ENCODE data around the gene DNASE1L2. TPM values are rescaled to one million over a fixed set of nuclear protein-coding genes. Genes with fewer than 3 reads are reported as not detected.

The DNASE1L2 gene
- total and polyA plus RNA-seq, 10 of the 15 experiments (the other 5 are each of a cell fraction or from before 2014, with no cell fraction given) = 0.06 to 1.5 (median 0.29) TPM

DNA sequence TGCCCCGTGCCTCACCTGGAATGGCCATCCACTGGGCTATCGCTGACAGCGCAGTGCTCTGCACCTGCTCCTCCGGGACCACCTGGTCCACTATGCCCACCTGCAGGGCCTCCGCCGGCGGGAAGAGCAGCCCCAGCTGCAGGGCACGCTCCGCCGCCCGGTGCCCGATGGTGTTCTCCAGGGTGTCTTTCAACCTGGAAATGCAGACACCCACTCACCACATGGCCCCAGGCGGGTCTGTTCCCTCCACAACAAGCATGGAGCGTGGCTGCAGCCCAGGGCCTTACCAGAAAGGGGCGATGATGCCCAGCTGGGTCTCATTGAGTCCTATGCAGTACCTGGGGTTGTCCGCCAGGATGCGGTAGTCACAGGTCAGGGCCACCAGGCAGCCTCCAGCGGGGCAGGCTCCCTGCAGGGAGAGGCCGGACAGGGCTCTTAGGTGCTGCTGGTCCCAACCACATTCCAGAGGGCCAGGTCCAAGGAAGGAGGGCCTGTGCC lies 6.8 kb downstream of the DNASE1L2 start:
- no peaks in the 10 kb centered on the region for H4K20me1 ChIP-seq (ENCODE audit: control insufficient read depth, insufficient read depth)
- no peak overlapping the region for H3K4me3 ChIP-seq
- in situ Hi-C loops (cut with MboI) = no loop called here
- FAIRE-seq = no peak
- no peak overlapping the region for H3K9ac ChIP-seq (ENCODE audit: control insufficient read depth, insufficient read depth, low read length)
- H3K27me3 ChIP-seq (replicated peaks in 1 of 2; ENCODE audit: control insufficient read depth in 2 of 2, insufficient read depth in 2 of 2, low read length in 1 of 2) = no peaks in the 10 kb centered on the region
- no peak overlapping the region for H2AFZ ChIP-seq (ENCODE audit: control insufficient read depth, low read depth, low read length)
- no peaks in the 10 kb centered on the region for H3K4me1 ChIP-seq (ENCODE audit: control insufficient read depth, insufficient read depth, low read length)
- DNase-seq (ENCODE audit: low read depth, low spot score) = no peak
- intact Hi-C loops (cut with micrococcal nuclease; ENCODE audit: unreplicated experiment) = no loop called here
- BruUV-seq (replicated peaks) = no TSS peak
- ChIA-PET POLR2A (no interaction called here), RAD21 (ENCODE audit: unreplicated experiment) (interaction anchor here (1.0 kb wide), 1 partner anchor 118 kb away, joined by 3 read pairs; no protein-coding TSS in a partner anchor), CTCF (no interaction called here), SMC1A (ENCODE audit: uncharacterized antibody, unreplicated experiment) (no interaction called here)
- WGBS (ENCODE audit: insufficient coverage, insufficient replicate concordance, low lambda C conversion rate, missing lambda C conversion rate) = 94% methylated on average over 19 of the region's 19 CpGs
- H3K4me2 ChIP-seq (ENCODE audit: control insufficient read depth, insufficient read depth) = no peak overlapping the region
- H3K27ac ChIP-seq (ENCODE audit: control insufficient read depth, insufficient read depth) = no peak overlapping the region
- TF ChIP-seq, protein P1, sequence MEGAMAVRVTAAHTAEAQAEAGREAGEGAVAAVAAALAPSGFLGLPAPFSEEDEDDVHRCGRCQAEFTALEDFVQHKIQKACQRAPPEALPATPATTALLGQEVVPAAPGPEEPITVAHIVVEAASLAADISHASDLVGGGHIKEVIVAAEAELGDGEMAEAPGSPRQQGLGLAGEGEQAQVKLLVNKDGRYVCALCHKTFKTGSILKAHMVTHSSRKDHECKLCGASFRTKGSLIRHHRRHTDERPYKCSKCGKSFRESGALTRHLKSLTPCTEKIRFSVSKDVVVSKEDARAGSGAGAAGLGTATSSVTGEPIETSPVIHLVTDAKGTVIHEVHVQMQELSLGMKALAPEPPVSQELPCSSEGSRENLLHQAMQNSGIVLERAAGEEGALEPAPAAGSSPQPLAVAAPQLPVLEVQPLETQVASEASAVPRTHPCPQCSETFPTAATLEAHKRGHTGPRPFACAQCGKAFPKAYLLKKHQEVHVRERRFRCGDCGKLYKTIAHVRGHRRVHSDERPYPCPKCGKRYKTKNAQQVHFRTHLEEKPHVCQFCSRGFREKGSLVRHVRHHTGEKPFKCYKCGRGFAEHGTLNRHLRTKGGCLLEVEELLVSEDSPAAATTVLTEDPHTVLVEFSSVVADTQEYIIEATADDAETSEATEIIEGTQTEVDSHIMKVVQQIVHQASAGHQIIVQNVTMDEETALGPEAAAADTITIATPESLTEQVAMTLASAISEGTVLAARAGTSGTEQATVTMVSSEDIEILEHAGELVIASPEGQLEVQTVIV (IDR thresholded peaks at IDR 0.05; ENCODE audit: borderline replicate concordance, partially characterized antibody) = no peak
- no peak for TF ChIP-seq RAD51 (IDR thresholded peaks at IDR 0.05)
- TF ChIP-seq CBFB (IDR thresholded peaks at IDR 0.05; ENCODE audit: low read depth) = no peak
- no peak for TF ChIP-seq MYC (IDR thresholded peaks at IDR 0.05; ENCODE audit: insufficient read depth, insufficient read length, insufficient replicate concordance, low read length, severe bottlenecking)
- no peak for TF ChIP-seq TAF1 (IDR thresholded peaks at IDR 0.05; ENCODE audit: borderline replicate concordance, low read depth, low read length)
- no peak for TF ChIP-seq POLR2AphosphoS2 (IDR thresholded peaks at IDR 0.05; ENCODE audit: low read depth, low read length)
- TF ChIP-seq, protein P2, sequence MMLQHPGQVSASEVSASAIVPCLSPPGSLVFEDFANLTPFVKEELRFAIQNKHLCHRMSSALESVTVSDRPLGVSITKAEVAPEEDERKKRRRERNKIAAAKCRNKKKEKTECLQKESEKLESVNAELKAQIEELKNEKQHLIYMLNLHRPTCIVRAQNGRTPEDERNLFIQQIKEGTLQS (IDR thresholded peaks at IDR 0.05; ENCODE audit: borderline replicate concordance, extremely low read depth, low read depth, low read length) = no peak
- TF ChIP-seq BCL11A (IDR thresholded peaks at IDR 0.05; ENCODE audit: low read depth, low read length) = no peak
- TF ChIP-seq GATAD2B (conservative IDR thresholded peaks at IDR 0.05; ENCODE audit: low read depth) = no peak
- no peak for TF ChIP-seq CBX3 (IDR thresholded peaks at IDR 0.05; ENCODE audit: borderline replicate concordance, low read depth)
- TF ChIP-seq, protein P3, sequence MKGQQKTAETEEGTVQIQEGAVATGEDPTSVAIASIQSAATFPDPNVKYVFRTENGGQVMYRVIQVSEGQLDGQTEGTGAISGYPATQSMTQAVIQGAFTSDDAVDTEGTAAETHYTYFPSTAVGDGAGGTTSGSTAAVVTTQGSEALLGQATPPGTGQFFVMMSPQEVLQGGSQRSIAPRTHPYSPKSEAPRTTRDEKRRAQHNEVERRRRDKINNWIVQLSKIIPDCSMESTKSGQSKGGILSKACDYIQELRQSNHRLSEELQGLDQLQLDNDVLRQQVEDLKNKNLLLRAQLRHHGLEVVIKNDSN (IDR thresholded peaks at IDR 0.05; ENCODE audit: borderline replicate concordance, extremely low read length, insufficient read depth, low read depth, low read length) = no peak
- TF ChIP-seq POU2F2 (IDR thresholded peaks at IDR 0.05; ENCODE audit: borderline replicate concordance, low read depth, low read length) = no peak
- no peak for TF ChIP-seq SMAD1 (IDR thresholded peaks at IDR 0.05; ENCODE audit: low read depth, partially characterized antibody)
- TF ChIP-seq TCF12 (IDR thresholded peaks at IDR 0.05; ENCODE audit: low read depth, low read length) = no peak
- TF ChIP-seq RB1 (IDR thresholded peaks at IDR 0.05; ENCODE audit: borderline replicate concordance) = no peak
- TF ChIP-seq MEF2A (IDR thresholded peaks at IDR 0.05; ENCODE audit: insufficient read depth, low read depth, low read length) = no peak
- TF ChIP-seq, protein P4, sequence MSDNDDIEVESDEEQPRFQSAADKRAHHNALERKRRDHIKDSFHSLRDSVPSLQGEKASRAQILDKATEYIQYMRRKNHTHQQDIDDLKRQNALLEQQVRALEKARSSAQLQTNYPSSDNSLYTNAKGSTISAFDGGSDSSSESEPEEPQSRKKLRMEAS (IDR thresholded peaks at IDR 0.05; ENCODE audit: low read depth, low read length) = no peak
- TF ChIP-seq TBL1XR1 (IDR thresholded peaks at IDR 0.05; ENCODE audit: low read depth, low read length) = no peak
- H3K36me3 ChIP-seq (ENCODE audit: control insufficient read depth in 2 of 2, insufficient read depth in 2 of 2, low read length in 1 of 2) = peaks cover 0 to 22% of the 10 kb centered on the region in 2 experiments; a peak in 2 of 4 replicates
- H3K79me2 ChIP-seq (ENCODE audit: control insufficient read depth, insufficient read depth, low read length) = no peaks in the 10 kb centered on the region
- H3K9me3 ChIP-seq (replicated peaks; ENCODE audit: control insufficient read depth, insufficient read depth, low read length) = no peaks in the 10 kb centered on the region
- ATAC-seq = no peak

Measured in GM12878 (cell line).